Gastroesophageal sphincter (tissue), 4 donors: ENCODE data around the gene KLK13. TPM values are rescaled to one million over a fixed set of nuclear protein-coding genes. Genes with fewer than 3 reads are reported as not detected.

Experiments
- ATAC-seq: fragments of 150-250 bp; one replicate; pipeline ENCODE4 v1.9.1; 2016; ENCODE audit warnings: mild to moderate bottlenecking, moderate library complexity
- H3K27ac ChIP-seq, 4 donors: fragments of 200-600 bp; sonication (generic) in 3 of 4; 1 replicate in 3 of 4; 2 replicates in 1 of 4; pipeline ENCODE4 v1.5.1; 2016 to 2019
- H3K27me3 ChIP-seq: fragments of 200-600 bp; sonication (generic); one replicate; pipeline ENCODE4 v1.5.1; 2019
- H3K36me3 ChIP-seq, 2 donors: fragments of 200-600 bp; sonication (generic); one replicate each; pipeline ENCODE4 v1.5.1; 2019; ENCODE audit warnings: control low read depth in 1 of 2
- H3K4me1 ChIP-seq, 3 donors: fragments of 200-600 bp; sonication (generic); 1 replicate in 2 of 3; 2 replicates in 1 of 3; pipeline ENCODE4 v1.5.1; 2016 to 2019; ENCODE audit warnings: control low read depth in 2 of 3
- H3K4me3 ChIP-seq, 2 donors: fragments of 200-600 bp; sonication (generic); one replicate each; pipeline ENCODE4 v1.5.1; 2019; ENCODE audit warnings: mild to moderate bottlenecking in 1 of 2, moderate library complexity in 1 of 2
- H3K9me3 ChIP-seq, 3 donors: fragments of 200-600 bp; sonication (generic); one replicate each; pipeline ENCODE4 v1.5.1; 2017 to 2019; ENCODE audit warnings: control low read depth in 2 of 3
- CTCF ChIP-seq, 4 experiments: fragments of 200-600 bp in 2 of 4; fragments of 450-650 bp in 2 of 4; sonication (generic) in 1 of 4; IDR thresholded peaks; one replicate each; pipeline ENCODE4 v1.5.1; 2017 to 2019; ENCODE audit warnings: antibody characterized with exemption in 4 of 4, mild to moderate bottlenecking in 2 of 4, moderate library complexity in 2 of 4
- EP300 ChIP-seq: sonication (generic); formaldehyde crosslinking; IDR thresholded peaks from one replicate; pipeline ENCODE4 v1.6.1; 2017; ENCODE audit warnings: antibody characterized with exemption, mild to moderate bottlenecking
- POLR2A ChIP-seq, 2 donors: fragments of 450-650 bp; IDR thresholded peaks; one replicate each; pipeline ENCODE4 v1.6.1; 2017; ENCODE audit warnings: antibody characterized with exemption in 2 of 2, mild to moderate bottlenecking in 2 of 2, moderate library complexity in 1 of 2
- POLR2AphosphoS5 ChIP-seq: sonication (generic); formaldehyde crosslinking; IDR thresholded peaks from one replicate; pipeline ENCODE4 v1.6.1; 2017; ENCODE audit warnings: antibody characterized with exemption
- WGBS, 2 donors: methylation state at CpG; one replicate each; pipeline ENCODE4 v1.1.5; 2018; ENCODE audit warnings: low coverage in 1 of 2; 5-methylcytosine and 5-hydroxymethylcytosine counted together
- total RNA-seq, 4 donors: library from RNA; depleted of rRNA; stranded (reverse); fragments of >200 nt; gene quantifications; one replicate each; pipeline ENCODE4 v1.1.0, GENCODE V29; 2016

KLK13 gene
- 1 to 10 TPM in 3 of 4 donors, not detected in 1; 1.3 to 6.1 (median 5.1) TPM for total RNA-seq

- 36% methylated on average over 11 of the region's 38 CpGs; no CpG with 5 or more reads in 1 of the 2 donors for WGBS, 2 donors
- no peaks in the 10 kb centered on the region for H3K9me3 ChIP-seq
- H3K4me1 ChIP-seq: peaks cover 0 to 9% (median 0%) of the 10 kb centered on the region in 3 donors
- H3K36me3 ChIP-seq: no peaks in the 10 kb centered on the region
- no peak for ATAC-seq
- H3K27ac ChIP-seq: no peak within 1 kb of the TSS
- TF ChIP-seq POLR2AphosphoS5 (no peak), CTCF (IDR thresholded peaks at IDR 0.05) (no peak), EP300 (no peak), POLR2A (IDR thresholded peaks at IDR 0.05) (no peak)
- H3K4me3 ChIP-seq: peak within 1 kb of the TSS in 1 of 2 donors; percentile 28
- H3K27me3 ChIP-seq: peaks cover 79% of the 10 kb centered on the region
Observed at GRCh38 chr19:51064534-51065220, at the start of gene KLK13. Gene KLK13 (minus strand): TSS chr19:51065092. CDS start chr19:51065067, 25 bp downstream.

- H3K27ac ChIP-seq: no peak overlapping the region
- H3K36me3 ChIP-seq: no peaks in the 10 kb centered on the region
- no peak for ATAC-seq
- 61 to 67% methylated on average over 3 to 5 of the region's 6 CpGs for WGBS, 2 donors
- no peaks in the 10 kb centered on the region for H3K4me1 ChIP-seq
- TF ChIP-seq EP300 (no peak), POLR2A (IDR thresholded peaks at IDR 0.05) (no peak), CTCF (IDR thresholded peaks at IDR 0.05) (no peak), POLR2AphosphoS5 (no peak)
- H3K9me3 ChIP-seq: no peaks in the 10 kb centered on the region
- no peak overlapping the region for H3K4me3 ChIP-seq
- H3K27me3 ChIP-seq: peaks cover 46% of the 10 kb centered on the region
Observed at GRCh38 chr19:51114087-51114729, 49.3 kb upstream of the KLK13 start.

GRCh38 chr19:51111606-51112005 lies 46.7 kb upstream of the KLK13 start:
- TF ChIP-seq EP300 (no peak), CTCF (IDR thresholded peaks at IDR 0.05) (no peak), POLR2AphosphoS5 (no peak)
- H3K27me3 ChIP-seq: peaks cover 30% of the 10 kb centered on the region
- ATAC-seq: no peak
- H3K9me3 ChIP-seq: no peaks in the 10 kb centered on the region
- peaks cover 0 to 18% (median 10%) of the 10 kb centered on the region in 3 donors for H3K4me1 ChIP-seq
- no peak overlapping the region for H3K27ac ChIP-seq
- no peaks in the 10 kb centered on the region for H3K36me3 ChIP-seq
- no peak overlapping the region for H3K4me3 ChIP-seq
- 6 to 24% methylated on average over 2 to 6 of the region's 6 CpGs for WGBS, 2 donors

- Histone ChIP-seq H3K27ac (no peak overlapping the region), H3K4me1 (peaks cover 0 to 24% (median 10%) of the 10 kb centered on the region in 3 donors), H3K4me3 (no peak overlapping the region), H3K27me3 (peaks cover 20% of the 10 kb centered on the region), H3K9me3 (no peaks in the 10 kb centered on the region), H3K36me3 (peaks cover 0 to 4% of the 10 kb centered on the region in 2 donors)
- 53 to 83% methylated on average over 1 of the region's 1 CpG for WGBS, 2 donors
- TF ChIP-seq POLR2A (IDR thresholded peaks at IDR 0.05) (no peak), POLR2AphosphoS5 (no peak), EP300 (no peak), CTCF (IDR thresholded peaks at IDR 0.05) (no peak)
- ATAC-seq: no peak
Observed at GRCh38 chr19:51110666-51110971, 45.7 kb upstream of the KLK13 start.

GRCh38 chr19:51108805-51109146 lies 43.9 kb upstream of the KLK13 start:
- Histone ChIP-seq H3K27ac (peak overlapping the region in 3 of 4 donors; percentile 69 to 79 (median 78)), H3K4me3 (peak overlapping the region; percentile 22 to 74), H3K4me1 (peaks cover 0 to 34% (median 10%) of the 10 kb centered on the region in 3 donors), H3K36me3 (peaks cover 0 to 21% of the 10 kb centered on the region in 2 donors), H3K27me3 (peaks cover 8% of the 10 kb centered on the region), H3K9me3 (no peaks in the 10 kb centered on the region)
- no peak for TF ChIP-seq EP300
- no peak for TF ChIP-seq POLR2AphosphoS5
- no peak for TF ChIP-seq CTCF (IDR thresholded peaks at IDR 0.05)
- TF ChIP-seq POLR2A (IDR thresholded peaks at IDR 0.05): no peak
- peak; percentile 63 for ATAC-seq
- 0 to 1% methylated on average over 1 to 13 of the region's 15 CpGs for WGBS, 2 donors
